HEK293 (cell line): ENCODE data around the gene EIPR1.

Experiments used
- CTCF ChIA-PET: fragments of 350-600 bp; formaldehyde crosslinking; extraction: SDS; loops from one replicate; lab custom pipeline; 2021; ENCODE audit warnings: antibody characterized with exemption; lab: Yijun Ruan, JAX
- POLR2A ChIA-PET: fragments of 300-600 bp; formaldehyde crosslinking; extraction: SDS; loops from one replicate; lab custom pipeline; 2020; ENCODE audit warnings: antibody characterized with exemption, inconsistent platforms; lab: Yijun Ruan, JAX
- H3K27ac ChIP-seq: fragments of 200-500 bp; sonication (Bioruptor generic); 2 replicates; pipeline ENCODE4 v1.5.1; 2014; ENCODE audit warnings: low read depth, low read length, control low read depth, inconsistent platforms; ENCODE audit errors: extremely low read depth
- H3K36me3 ChIP-seq, 2 experiments: fragments of 200-500 bp in 1 of 2; sonication (Bioruptor generic) in 1 of 2; 1 replicate in 1 of 2; 2 replicates in 1 of 2; pipeline ENCODE4 v1.5.1; 2014 to 2017; ENCODE audit warnings: inconsistent platforms in 2 of 2, low read length in 2 of 2; ENCODE audit not compliant: control insufficient read depth in 2 of 2, insufficient read depth in 1 of 2
- H3K4me1 ChIP-seq: fragments of 200-500 bp; sonication (Bioruptor generic); 2 replicates; pipeline ENCODE4 v1.5.1; 2014; ENCODE audit warnings: mild to moderate bottlenecking, low read length, inconsistent platforms; ENCODE audit not compliant: control insufficient read depth, insufficient read depth
- H3K4me3 ChIP-seq: 2 replicates; pipeline ENCODE4 v1.5.1; 2011; ENCODE audit warnings: low read depth, mild to moderate bottlenecking, control low read depth, low read length, moderate library complexity
- H3K9me3 ChIP-seq: fragments of 200-500 bp; sonication (Bioruptor generic); 2 replicates; pipeline ENCODE4 v1.5.1; 2014; ENCODE audit warnings: low read depth, low read length, inconsistent platforms; ENCODE audit not compliant: control insufficient read depth, insufficient read depth
- GLIS2 ChIP-seq: fragments of 450-650 bp; formaldehyde crosslinking; IDR thresholded peaks from 2 replicates; pipeline ENCODE4 v1.5.1; 2016; ENCODE audit warnings: missing biosample characterization, missing genetic modification characterization
- INSM2 ChIP-seq: fragments of 450-650 bp; formaldehyde crosslinking; IDR thresholded peaks from 2 replicates; pipeline ENCODE4 v1.5.1; 2016; ENCODE audit warnings: missing biosample characterization, missing genetic modification characterization
- SCRT2 ChIP-seq: fragments of 450-650 bp; formaldehyde crosslinking; IDR thresholded peaks from 2 replicates; pipeline ENCODE4 v1.5.1; 2016; ENCODE audit warnings: missing biosample characterization, missing genetic modification characterization
- TRIM28 ChIP-seq: IDR thresholded peaks from 2 replicates; pipeline ENCODE4 v1.6.1; 2011; ENCODE audit warnings: low read length, control low read depth, borderline replicate concordance
- ZIC2 ChIP-seq: fragments of 450-650 bp; formaldehyde crosslinking; IDR thresholded peaks from 2 replicates; pipeline ENCODE4 v1.5.1; 2016; ENCODE audit warnings: missing biosample characterization, missing genetic modification characterization
- ZNF114 ChIP-seq: fragments of 450-650 bp; formaldehyde crosslinking; IDR thresholded peaks from 2 replicates; pipeline ENCODE4 v1.5.0; 2017; ENCODE audit warnings: missing biosample characterization, missing genetic modification characterization
- ZNF169 ChIP-seq: fragments of 450-650 bp; formaldehyde crosslinking; IDR thresholded peaks from 2 replicates; pipeline ENCODE4 v1.5.1; 2016; ENCODE audit warnings: missing biosample characterization, missing genetic modification characterization
- ZNF19 ChIP-seq: fragments of 450-650 bp; formaldehyde crosslinking; IDR thresholded peaks from 2 replicates; pipeline ENCODE4; 2016; ENCODE audit warnings: missing biosample characterization, missing genetic modification characterization, low read depth
- ZNF302 ChIP-seq: fragments of 450-650 bp; formaldehyde crosslinking; IDR thresholded peaks from 2 replicates; pipeline ENCODE4 v1.5.1; 2016; ENCODE audit warnings: missing biosample characterization, missing genetic modification characterization, low read depth
- ZNF391 ChIP-seq: fragments of 450-650 bp; formaldehyde crosslinking; IDR thresholded peaks from 2 replicates; pipeline ENCODE4 v1.5.1; 2016; ENCODE audit warnings: low read depth, missing biosample characterization, missing genetic modification characterization, borderline replicate concordance
- ZNF473 ChIP-seq: fragments of 450-650 bp; formaldehyde crosslinking; IDR thresholded peaks from 2 replicates; pipeline ENCODE4 v1.5.1; 2017; ENCODE audit warnings: missing biosample characterization, missing genetic modification characterization
- ZNF510 ChIP-seq: fragments of 450-650 bp; formaldehyde crosslinking; IDR thresholded peaks from 2 replicates; pipeline ENCODE4 v1.5.1; 2018; ENCODE audit warnings: mild to moderate bottlenecking, missing genetic modification characterization, missing biosample characterization; ENCODE audit not compliant: insufficient replicate concordance
- ZNF600 ChIP-seq: fragments of 450-650 bp; formaldehyde crosslinking; IDR thresholded peaks from 2 replicates; pipeline ENCODE4 v1.5.1; 2016; ENCODE audit warnings: missing biosample characterization, missing genetic modification characterization
- ZNF658 ChIP-seq: fragments of 450-650 bp; formaldehyde crosslinking; IDR thresholded peaks from 2 replicates; pipeline ENCODE4; 2016; ENCODE audit warnings: missing biosample characterization, missing genetic modification characterization
- ZNF660 ChIP-seq: fragments of 450-650 bp; IDR thresholded peaks from 2 replicates; pipeline ENCODE4 v1.5.1; 2018; ENCODE audit warnings: missing biosample characterization, mild to moderate bottlenecking, missing genetic modification characterization
- ZNF692 ChIP-seq: fragments of 450-650 bp; formaldehyde crosslinking; IDR thresholded peaks from 2 replicates; pipeline ENCODE4 v1.5.1; 2016; ENCODE audit warnings: missing biosample characterization, missing genetic modification characterization
- ZNF777 ChIP-seq: fragments of 450-650 bp; formaldehyde crosslinking; IDR thresholded peaks from 2 replicates; pipeline ENCODE4 v1.5.1; 2017; ENCODE audit warnings: missing biosample characterization, missing genetic modification characterization, borderline replicate concordance

EIPR1 gene

GRCh38 chr2:3303583-3304406 is 73.8 kb downstream of the EIPR1 start (continued):
- TF ChIP-seq ZNF473: no peak
- no peak for TF ChIP-seq ZNF391 (tag by site-specific recombination)
- TF ChIP-seq ZNF600 (tag by site-specific recombination): 0 out of 2 replicates have a peak, but pooled peaks have one; percentile 14
- TF ChIP-seq ZNF114 (tag by site-specific recombination): no peak
- peak; percentile 35; the same call in 1 of the 2 replicates for TF ChIP-seq SCRT2
- no peak for TF ChIP-seq ZNF169
- TF ChIP-seq ZNF660: 0 out of 2 replicates have a peak, but pooled peaks have one; percentile 62
- TF ChIP-seq ZNF777 (tag by site-specific recombination): no peak

GRCh38 chr2:3302751-3303582 is 74.7 kb downstream of the EIPR1 start:
- H3K4me1 ChIP-seq: no peaks in the 10 kb centered on the region
- H3K36me3 ChIP-seq: peaks cover 0 to 3% of the 10 kb centered on the region in 2 experiments; a peak in 1 of 3 replicates
- TF ChIP-seq ZNF302 (tag by site-specific recombination) (no peak), ZNF692 (no peak), GLIS2 (no peak), ZNF19 (tag by site-specific recombination) (no peak), ZNF510 (tag by site-specific recombination) (no peak), INSM2 (tag by site-specific recombination) (no peak), ZIC2 (tag by site-specific recombination) (peak; percentile 41)
- no peak overlapping the region for H3K27ac ChIP-seq
- POLR2A ChIA-PET: no interaction called here
- no peak overlapping the region for H3K4me3 ChIP-seq
- H3K9me3 ChIP-seq: no peaks in the 10 kb centered on the region
- CTCF ChIA-PET: interaction anchor here (0.6 to 1.1 kb wide), 7 partner anchors 13 to 584 kb away, joined by 3 read pairs; no protein-coding TSS in a partner anchor

- ChIA-PET CTCF (interaction anchor here (0.6 to 1.1 kb wide), 4 partner anchors 30 to 359 kb away, joined by 3 read pairs; no protein-coding TSS in a partner anchor), POLR2A (no interaction called here)
- TF ChIP-seq TRIM28: no peak
- no peak for TF ChIP-seq ZNF658 (tag by site-specific recombination)
- Histone ChIP-seq H3K9me3 (no peaks in the 10 kb centered on the region), H3K27ac (no peak overlapping the region), H3K36me3 (peaks cover 0 to 3% of the 10 kb centered on the region in 2 experiments; a peak in 1 of 3 replicates), H3K4me3 (no peak overlapping the region), H3K4me1 (no peaks in the 10 kb centered on the region)
Measured at GRCh38 chr2:3302421-3302750, 75.2 kb downstream of the EIPR1 start.
